AG04450 (cell line): ENCODE results near the gene CNTF. TPM values are rescaled to one million over a fixed set of nuclear protein-coding genes. Genes with fewer than 3 reads are reported as not detected.

Experiments used
- CTCF ChIA-PET: fragments of 300-600, 350-600 bp; formaldehyde crosslinking; extraction: SDS; loops from one replicate; lab custom pipeline; 2022; ENCODE audit warnings: antibody characterized with exemption, inconsistent platforms; lab: Charles Lee
- POLR2A ChIA-PET: fragments of 350-600 bp; formaldehyde crosslinking; extraction: SDS; loops from one replicate; lab custom pipeline; 2021; ENCODE audit warnings: antibody characterized with exemption, inconsistent platforms; lab: Yijun Ruan, JAX
- DNase-seq: peaks from one replicate; pipeline ENCODE4 v3.0.0-alpha.2; 2011; ENCODE audit warnings: low read depth, low spot score
- H3K27ac ChIP-seq: one replicate; pipeline ENCODE4 v1.5.1; 2012; ENCODE audit warnings: low read depth, low read length, control low read depth
- H3K27me3 ChIP-seq: one replicate; pipeline ENCODE4 v1.6.0; 2012; ENCODE audit warnings: low read length; ENCODE audit not compliant: control insufficient read depth, insufficient read depth
- H3K4me3 ChIP-seq: 2 replicates; pipeline ENCODE4 v1.5.1; 2011; ENCODE audit warnings: mild to moderate bottlenecking, low read depth, low read length, control low read depth
- H3K9me3 ChIP-seq: 2 replicates; pipeline ENCODE4 v1.5.1; 2012; ENCODE audit warnings: low read length; ENCODE audit not compliant: control insufficient read depth, insufficient read depth
- polyA plus RNA-seq: library from polyadenylated mRNA; depleted of rRNA; stranded (reverse); fragments of >200 nt; gene quantifications from 2 replicates; pipeline ENCODE4 v1.2.3, GENCODE V29; 2011
- TF ChIP-seq, protein P1 (sequence below): IDR thresholded peaks from 2 replicates; pipeline ENCODE4 v1.5.1; 2011; ENCODE audit warnings: low read depth, low read length, control low read depth, inconsistent platforms

The CNTF gene
- polyA plus RNA-seq, 1 experiment: 1.1 TPM

GRCh38 chr11:58656348-58656747 lies 33.9 kb downstream of the CNTF start:
- POLR2A ChIA-PET: no interaction called here
- TF ChIP-seq, protein P1, sequence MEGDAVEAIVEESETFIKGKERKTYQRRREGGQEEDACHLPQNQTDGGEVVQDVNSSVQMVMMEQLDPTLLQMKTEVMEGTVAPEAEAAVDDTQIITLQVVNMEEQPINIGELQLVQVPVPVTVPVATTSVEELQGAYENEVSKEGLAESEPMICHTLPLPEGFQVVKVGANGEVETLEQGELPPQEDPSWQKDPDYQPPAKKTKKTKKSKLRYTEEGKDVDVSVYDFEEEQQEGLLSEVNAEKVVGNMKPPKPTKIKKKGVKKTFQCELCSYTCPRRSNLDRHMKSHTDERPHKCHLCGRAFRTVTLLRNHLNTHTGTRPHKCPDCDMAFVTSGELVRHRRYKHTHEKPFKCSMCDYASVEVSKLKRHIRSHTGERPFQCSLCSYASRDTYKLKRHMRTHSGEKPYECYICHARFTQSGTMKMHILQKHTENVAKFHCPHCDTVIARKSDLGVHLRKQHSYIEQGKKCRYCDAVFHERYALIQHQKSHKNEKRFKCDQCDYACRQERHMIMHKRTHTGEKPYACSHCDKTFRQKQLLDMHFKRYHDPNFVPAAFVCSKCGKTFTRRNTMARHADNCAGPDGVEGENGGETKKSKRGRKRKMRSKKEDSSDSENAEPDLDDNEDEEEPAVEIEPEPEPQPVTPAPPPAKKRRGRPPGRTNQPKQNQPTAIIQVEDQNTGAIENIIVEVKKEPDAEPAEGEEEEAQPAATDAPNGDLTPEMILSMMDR: no peak
- no peaks in the 10 kb centered on the region for H3K27me3 ChIP-seq
- H3K27ac ChIP-seq: no peak overlapping the region
- H3K4me3 ChIP-seq: no peak overlapping the region
- DNase-seq: no peak
- H3K9me3 ChIP-seq: no peaks in the 10 kb centered on the region
- CTCF ChIA-PET: interaction anchor here (2.1 to 4.8 kb wide), 3 partner anchors 17 to 80 kb away, joined by 7 to 24 read pairs (median 16); partner anchors contain the start of gene LPXN

DNA sequence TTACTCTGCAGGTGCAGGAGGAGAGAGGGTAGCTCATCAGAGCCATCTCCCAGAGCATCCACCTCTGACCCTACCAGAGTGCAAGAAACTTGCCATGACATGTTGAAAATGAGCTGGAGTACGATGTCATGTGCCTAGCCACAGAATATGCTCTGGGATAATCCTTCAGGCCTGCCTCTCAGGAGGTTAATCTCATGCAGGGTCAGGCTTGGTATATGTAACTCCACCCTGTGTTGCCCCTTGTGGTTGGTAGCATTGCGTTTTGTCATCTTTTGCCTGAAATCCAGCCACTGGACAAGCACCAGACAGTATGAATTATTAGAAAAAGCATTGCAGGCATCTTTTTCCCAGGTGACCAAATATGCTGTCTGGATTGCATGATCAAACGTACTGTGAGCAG lies 36.2 kb downstream of the CNTF start:
- no peak overlapping the region for H3K4me3 ChIP-seq
- H3K9me3 ChIP-seq: no peaks in the 10 kb centered on the region
- ChIA-PET POLR2A (interaction anchor here (0.6 kb wide), 1 partner anchor 30 kb away, joined by 3 read pairs; no protein-coding TSS in a partner anchor), CTCF (no interaction called here)
- DNase-seq: no peak
- TF ChIP-seq, protein P1: no peak
- no peaks in the 10 kb centered on the region for H3K27me3 ChIP-seq
- H3K27ac ChIP-seq: no peak overlapping the region

GRCh38 chr11:58659404-58659803 lies 36.9 kb downstream of the CNTF start:
- POLR2A ChIA-PET: no interaction called here
- TF ChIP-seq, protein P1: no peak

DNA sequence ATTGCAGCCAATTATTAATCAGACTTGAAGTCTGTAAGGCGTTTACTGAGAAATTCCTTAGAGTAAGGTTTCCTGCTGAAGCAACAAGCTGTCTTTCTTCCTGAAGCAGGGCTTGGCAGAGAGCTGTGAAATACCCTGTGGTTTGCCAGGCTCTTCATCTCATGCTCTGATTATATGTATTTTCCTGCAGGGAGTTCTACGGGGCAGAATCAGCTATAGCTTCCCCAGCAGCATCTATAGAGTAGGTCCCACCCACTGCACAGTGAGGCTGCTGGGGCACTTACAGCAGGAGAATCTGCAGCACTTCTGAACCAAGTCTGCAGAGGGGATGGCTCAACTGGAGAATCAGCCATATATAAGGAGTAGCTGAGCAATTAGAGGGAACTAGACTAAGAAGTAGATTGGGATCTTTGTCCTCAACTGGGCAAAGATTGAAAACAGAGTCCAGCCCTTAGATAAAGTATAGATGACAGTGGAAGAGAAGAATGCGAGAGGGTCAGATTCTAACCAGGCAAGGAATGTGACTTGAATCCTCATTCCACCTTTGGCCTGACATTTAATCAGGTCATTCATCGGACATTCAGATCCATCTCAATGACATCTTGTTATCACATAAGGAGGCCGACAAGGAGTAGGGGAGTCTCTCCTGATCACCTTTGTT lies 37.6 kb downstream of the CNTF start:
- no peaks in the 10 kb centered on the region for H3K27me3 ChIP-seq
- TF ChIP-seq, protein P1: no peak
- no peaks in the 10 kb centered on the region for H3K9me3 ChIP-seq
- no peak overlapping the region for H3K27ac ChIP-seq
- CTCF ChIA-PET: interaction anchor here (0.9 to 1.3 kb wide), 5 partner anchors 9 to 246 kb away, joined by 3 to 4 read pairs (median 3); no protein-coding TSS in a partner anchor
- no peak for DNase-seq
- no peak overlapping the region for H3K4me3 ChIP-seq
- POLR2A ChIA-PET: no interaction called here

More at GRCh38 chr11:58659404-58659803, 36.9 kb downstream of the CNTF start:
- Histone ChIP-seq H3K27me3 (no peaks in the 10 kb centered on the region), H3K27ac (no peak overlapping the region), H3K9me3 (no peaks in the 10 kb centered on the region), H3K4me3 (no peak overlapping the region)
- CTCF ChIA-PET: interaction anchor here (0.9 to 1.0 kb wide), 3 partner anchors 8 to 247 kb away, joined by 3 read pairs; no protein-coding TSS in a partner anchor
- DNase-seq: no peak

GRCh38 chr11:58671983-58672633 lies 49.6 kb downstream of the CNTF start:
- DNase-seq: no peak
- H3K9me3 ChIP-seq: no peaks in the 10 kb centered on the region
- TF ChIP-seq, protein P1: no peak
- H3K27me3 ChIP-seq: peaks cover 5% of the 10 kb centered on the region
- ChIA-PET POLR2A (no interaction called here), CTCF (interaction anchor here (0.7 to 4.6 kb wide), 6 partner anchors 17 to 229 kb away, joined by 3 to 36 read pairs (median 12); partner anchors contain the start of gene LPXN)
- no peak overlapping the region for H3K27ac ChIP-seq
- no peak overlapping the region for H3K4me3 ChIP-seq
